RPMI7951 (cell line): ENCODE measurements around the gene IFITM10. TPM values are rescaled to one million over a fixed set of nuclear protein-coding genes. Genes with fewer than 3 reads are reported as not detected.
"Not testable (repeated sequence)": the region's sequence is repeated elsewhere in the genome, so short reads cannot be mapped to it uniquely, and the experiment has no call there.

Source experiments
- DNase-seq: peaks from one replicate; pipeline ENCODE4 v3.0.0-alpha.2; 2012; ENCODE audit warnings: low read depth
- total RNA-seq: library from RNA; depleted of rRNA; stranded (reverse); fragments of >200 nt; shearing (Covaris generic); gene quantifications from 2 replicates; pipeline ENCODE4 v1.2.3, GENCODE V29; 2014; rRNA removed

The IFITM10 gene
- total RNA-seq, 1 experiment from 2014 or later: 4.3 TPM

DNA sequence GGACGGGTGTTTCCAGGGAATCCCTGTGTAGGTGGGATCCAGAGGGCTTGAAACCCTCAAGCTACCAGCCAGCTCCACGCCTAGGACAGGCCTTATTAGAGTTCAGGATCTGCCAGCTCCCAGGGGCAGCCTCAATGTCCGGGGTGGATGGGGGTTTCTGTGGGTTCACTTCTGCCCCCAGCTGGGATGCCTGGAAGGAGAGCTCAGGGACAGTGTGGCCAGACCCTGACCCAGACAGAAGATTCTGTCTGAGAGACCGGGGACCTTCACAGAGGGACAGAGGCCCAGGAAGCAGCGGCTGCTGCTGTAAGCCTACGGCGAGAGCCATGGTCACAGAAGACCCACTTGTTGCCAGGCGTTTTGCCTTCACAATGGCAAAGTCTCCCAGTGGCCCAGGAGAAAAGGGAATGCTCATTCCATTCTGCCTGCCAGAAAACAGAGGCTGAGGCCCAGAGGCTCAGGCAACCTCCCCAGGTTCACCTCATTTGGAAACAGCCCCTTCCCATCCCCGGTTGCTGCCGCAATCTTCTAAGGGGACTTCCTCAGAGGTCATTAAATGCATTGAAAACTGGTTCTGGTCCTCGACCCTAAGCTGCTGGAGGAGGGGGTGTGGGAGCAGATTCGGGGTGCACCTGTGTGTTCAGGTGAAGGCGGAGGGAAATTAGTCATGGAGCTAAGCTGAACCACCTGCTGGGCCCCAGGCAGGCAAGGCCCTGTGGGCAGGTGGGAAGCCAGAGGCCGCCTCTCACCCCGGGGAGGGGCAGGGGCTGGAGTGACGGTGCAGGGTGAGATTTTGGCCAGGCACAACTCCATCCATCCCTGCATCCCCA, 58.3 kb downstream of the IFITM10 start:
- DNase-seq: no peak

DNA sequence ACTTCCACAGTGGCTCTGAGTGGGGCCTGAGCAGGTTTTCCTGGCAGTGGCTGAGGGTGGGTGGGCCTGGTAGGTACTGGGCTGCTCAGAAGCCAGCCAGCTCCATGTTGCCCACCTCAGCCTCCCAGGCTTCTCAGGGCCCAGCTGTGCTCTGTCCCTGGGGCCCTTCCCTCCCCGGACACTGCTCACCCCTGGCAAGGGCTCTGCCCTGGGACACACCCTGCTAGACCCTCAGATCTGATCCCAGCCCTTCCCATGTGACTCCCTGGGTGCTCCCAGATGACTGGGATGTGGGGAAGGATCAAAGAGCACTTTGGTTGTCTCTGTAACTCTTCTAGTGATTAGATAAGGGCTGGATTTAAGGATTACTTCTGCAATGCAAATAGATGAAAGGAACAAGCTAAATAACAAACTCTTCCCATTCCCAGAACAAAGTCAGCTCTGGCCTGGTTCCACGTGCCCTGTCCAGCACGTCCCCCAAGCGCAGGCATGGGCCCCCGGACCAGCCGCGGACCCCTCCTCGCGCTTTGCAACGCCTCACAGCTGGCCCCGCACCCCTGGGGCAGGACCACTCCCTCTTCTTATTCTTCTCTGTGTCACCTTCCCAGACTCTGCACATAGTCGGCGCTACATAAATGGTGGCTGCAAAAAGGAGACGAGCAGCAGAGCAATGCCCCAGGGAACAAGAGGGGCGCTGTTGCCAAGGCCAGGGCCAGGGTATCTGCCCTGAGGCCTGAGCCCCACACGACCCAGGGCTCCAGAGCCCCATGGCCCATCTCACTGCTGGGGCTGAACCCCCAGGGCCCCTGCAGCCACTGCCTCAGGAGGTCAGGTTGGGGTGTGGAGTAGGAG, 59.1 kb downstream of the IFITM10 start:
- DNase-seq: no peak

DNA sequence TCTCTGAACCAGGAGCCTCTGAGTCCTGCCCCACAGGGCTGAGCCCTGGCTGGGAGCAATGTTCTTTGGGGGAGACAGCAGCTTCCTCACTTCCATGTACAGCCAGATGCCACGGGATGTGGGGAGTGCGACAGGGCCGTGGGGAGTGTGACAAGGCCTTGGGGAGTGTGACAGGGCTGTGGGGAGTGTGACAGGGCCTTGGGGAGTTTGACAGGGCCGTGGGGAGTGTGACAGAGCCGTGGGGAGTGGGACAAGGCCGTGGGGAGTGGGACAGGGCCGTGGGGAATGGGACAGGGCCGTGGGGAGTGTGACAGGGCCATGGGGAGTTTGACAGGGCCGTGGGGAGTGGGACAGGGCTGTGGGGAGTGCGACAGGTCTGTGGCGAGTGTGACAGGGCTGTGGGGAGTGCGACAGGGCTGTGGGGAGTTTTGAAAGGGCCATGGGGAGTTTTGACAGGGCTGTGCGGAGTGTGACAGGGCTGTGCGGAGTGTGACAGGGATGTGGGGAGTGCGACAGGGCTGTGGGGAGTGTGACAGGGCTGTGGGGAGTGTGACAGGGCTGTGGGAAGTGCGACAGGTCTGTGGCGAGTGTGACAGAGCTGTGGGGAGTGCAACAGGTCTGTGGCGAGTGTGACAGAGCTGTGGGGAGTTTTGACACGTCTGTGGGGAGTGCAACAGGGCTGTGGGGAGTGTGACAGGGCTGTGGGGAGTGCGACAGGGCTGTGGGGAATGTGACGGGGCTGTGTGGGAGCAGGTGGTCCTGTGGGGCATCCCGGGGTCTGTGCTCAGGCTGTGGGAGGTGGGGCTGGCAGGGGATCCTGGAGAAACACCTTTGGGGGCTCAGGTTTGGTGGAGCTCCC, 60.0 kb downstream of the IFITM10 start:
- no peak for DNase-seq

- not testable (repeated sequence) for DNase-seq
Observed at GRCh38 chr11:1689250-1690166, 60.9 kb downstream of the IFITM10 start.

- DNase-seq: not testable (repeated sequence)
Observed at GRCh38 chr11:1688336-1688947, 62.0 kb downstream of the IFITM10 start.

GRCh38 chr11:1686220-1686619, 64.2 kb downstream of the IFITM10 start:
- not testable (repeated sequence) for DNase-seq

- not testable (repeated sequence) for DNase-seq
Observed at GRCh38 chr11:1684886-1685874, 65.2 kb downstream of the IFITM10 start.

- DNase-seq: not testable (repeated sequence)
Observed at GRCh38 chr11:1683904-1684572, 66.4 kb downstream of the IFITM10 start.

GRCh38 chr11:1683216-1683615, 67.2 kb downstream of the IFITM10 start:
- DNase-seq: not testable (repeated sequence)

Other genes starting within 250 kb of the IFITM10 start
- gene DUSP8, start 178.3 kb downstream of the IFITM10 start, total RNA-seq: 0.10 and 0.24 TPM in 2 replicates
- not detected in 2 replicates for gene KRTAP5-1, start 165.3 kb downstream of the IFITM10 start, total RNA-seq
- gene KRTAP5-2, start 152.3 kb downstream of the IFITM10 start, total RNA-seq: not detected in 2 replicates
- gene KRTAP5-3, start 142.1 kb downstream of the IFITM10 start, total RNA-seq: not detected in 2 replicates
- not detected in 2 replicates for gene KRTAP5-4, start 128.5 kb downstream of the IFITM10 start, total RNA-seq
- gene KRTAP5-5, start 120.8 kb downstream of the IFITM10 start, total RNA-seq: not detected in 2 replicates
- not detected in 2 replicates for gene KRTAP5-6, start 53.4 kb downstream of the IFITM10 start, total RNA-seq
- 383 and 388 TPM in 2 replicates for gene CTSD, start 13.3 kb upstream of the IFITM10 start, total RNA-seq
- 0.20 TPM in 1 of 2 replicates, not detected in the other for gene SYT8, start 84.4 kb upstream of the IFITM10 start, total RNA-seq
- gene TNNI2, start 88.4 kb upstream of the IFITM10 start, total RNA-seq: 0.48 TPM in 1 of 2 replicates, not detected in the other
- gene LSP1, start 102.5 kb upstream of the IFITM10 start, total RNA-seq: 2.4 and 3.8 TPM in 2 replicates
- gene PRR33, start 141.3 kb upstream of the IFITM10 start, total RNA-seq: not detected in 2 replicates
- gene TNNT3, start 169.1 kb upstream of the IFITM10 start, total RNA-seq: not detected in 2 replicates
- gene MRPL23, start 196.7 kb upstream of the IFITM10 start, total RNA-seq: 123 and 169 TPM in 2 replicates
- gene H19, start 247.2 kb upstream of the IFITM10 start, total RNA-seq: 0.72 and 1.9 TPM in 2 replicates